ENCODE measurements around the gene COL24A1.

The COL24A1 gene

DNA sequence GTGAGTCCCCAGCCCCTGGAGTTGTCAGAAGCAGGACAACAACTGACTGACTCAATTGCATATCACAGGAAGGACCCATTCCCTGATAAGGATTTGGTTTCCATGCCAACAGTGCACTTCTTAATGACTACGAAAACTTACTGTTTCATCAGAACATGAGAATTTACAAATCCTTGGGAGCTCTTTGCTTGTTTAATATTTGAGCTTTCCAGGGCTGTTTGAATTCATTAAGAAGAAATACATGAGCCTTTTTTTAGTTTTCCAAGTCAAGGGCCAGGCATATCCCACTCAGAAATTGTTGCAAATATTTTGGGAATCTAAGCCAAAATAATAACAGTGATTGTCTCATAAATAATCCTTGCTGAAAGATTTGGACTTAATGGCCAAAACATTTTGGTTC is 27.2 kb upstream of the COL24A1 start:
- H2AK5ac ChIP-seq (ENCODE audit: low read length), result no peak overlapping the region
- no peak overlapping the region for H3K4ac ChIP-seq (ENCODE audit: low read depth, low read length)
- no peak overlapping the region for H3K18ac ChIP-seq (ENCODE audit: low read length)
- no peak overlapping the region for H3K27ac ChIP-seq (ENCODE audit: low read depth, low read length)
- H3K9ac ChIP-seq (ENCODE audit: low read length), result no peak overlapping the region
- H3K4me1 ChIP-seq (ENCODE audit: control insufficient read depth in 1 of 2, insufficient read depth in 2 of 2, low read length in 2 of 2), result no peaks in the 10 kb centered on the region
- no peak overlapping the region for H3K14ac ChIP-seq (ENCODE audit: low read length)
- no CpG with 5 or more reads among the region's 1 CpG for WGBS (ENCODE audit: extremely low coverage, insufficient coverage, insufficient read length)
- no peak overlapping the region for H3K23ac ChIP-seq (ENCODE audit: low read length)
- no peaks in the 10 kb centered on the region for H3K9me3 ChIP-seq (ENCODE audit: insufficient read depth, low read depth, low read length)
- no peak overlapping the region for H4K8ac ChIP-seq (ENCODE audit: low read depth, low read length)
- H3K36me3 ChIP-seq (ENCODE audit: control insufficient read depth in 1 of 2, insufficient read depth in 2 of 2, low read length in 2 of 2), result no peaks in the 10 kb centered on the region
- no peak overlapping the region for H2BK5ac ChIP-seq (ENCODE audit: low read depth, low read length, poor library complexity)
- H3K4me2 ChIP-seq (ENCODE audit: low read length), result no peak overlapping the region
- H3K27me3 ChIP-seq (ENCODE audit: insufficient read depth, low read length), result no peaks in the 10 kb centered on the region
- H3K4me3 ChIP-seq (ENCODE audit: low read depth, low read length), result no peak overlapping the region
- no peaks in the 10 kb centered on the region for H3K79me2 ChIP-seq (ENCODE audit: control insufficient read depth, insufficient read depth, low read length, poor library complexity)
- no peak for DNase-seq
- no peaks in the 10 kb centered on the region for H3K79me1 ChIP-seq (ENCODE audit: low read length)
- H2BK120ac ChIP-seq (ENCODE audit: insufficient read depth, low read length, poor library complexity), result no peak overlapping the region
- no peak overlapping the region for H4K91ac ChIP-seq (ENCODE audit: low read depth, low read length)
- no peak overlapping the region for H2AFZ ChIP-seq (ENCODE audit: insufficient read depth, low read length, poor library complexity)
- no peak overlapping the region for H2BK12ac ChIP-seq (ENCODE audit: low read length)
- no peak overlapping the region for H4K12ac ChIP-seq (ENCODE audit: low read depth, low read length)

DNA sequence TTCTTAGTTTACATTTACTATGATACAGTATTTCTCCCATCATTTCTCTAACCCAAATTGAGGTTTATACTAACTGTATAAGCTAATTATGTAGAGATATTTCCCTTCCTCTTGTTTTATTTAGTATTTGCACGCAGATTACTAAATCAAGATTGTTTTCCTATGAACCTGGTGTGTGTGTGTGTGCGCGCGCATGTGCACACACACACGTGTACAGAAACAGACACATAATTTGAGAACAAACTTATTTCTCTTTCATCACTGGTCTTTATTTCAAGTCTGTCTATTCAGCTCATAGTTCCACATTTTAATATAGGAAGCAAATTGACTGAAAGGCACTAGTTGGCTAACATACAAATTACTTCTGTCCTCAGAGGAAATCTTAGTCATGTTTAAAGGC is 19.7 kb upstream of the COL24A1 start:
- no peak overlapping the region for H3K4me3 ChIP-seq (ENCODE audit: low read depth, low read length)
- H3K27ac ChIP-seq (ENCODE audit: low read depth, low read length), result no peak overlapping the region
- H3K79me2 ChIP-seq (ENCODE audit: control insufficient read depth, insufficient read depth, low read length, poor library complexity), result no peaks in the 10 kb centered on the region
- H4K8ac ChIP-seq (ENCODE audit: low read depth, low read length), result no peak overlapping the region
- H3K18ac ChIP-seq (ENCODE audit: low read length), result no peak overlapping the region
- H3K9me3 ChIP-seq (ENCODE audit: insufficient read depth, low read depth, low read length), result no peaks in the 10 kb centered on the region
- no peak overlapping the region for H3K9ac ChIP-seq (ENCODE audit: low read length)
- no peaks in the 10 kb centered on the region for H3K36me3 ChIP-seq (ENCODE audit: control insufficient read depth in 1 of 2, insufficient read depth in 2 of 2, low read length in 2 of 2)
- no peak overlapping the region for H2BK120ac ChIP-seq (ENCODE audit: insufficient read depth, low read length, poor library complexity)
- WGBS (ENCODE audit: extremely low coverage, insufficient coverage, insufficient read length), result no CpG with 5 or more reads among the region's 5 CpGs
- H3K79me1 ChIP-seq (ENCODE audit: low read length), result no peaks in the 10 kb centered on the region
- no peak overlapping the region for H2BK5ac ChIP-seq (ENCODE audit: low read depth, low read length, poor library complexity)
- H3K4me2 ChIP-seq (ENCODE audit: low read length), result no peak overlapping the region
- H2AK5ac ChIP-seq (ENCODE audit: low read length), result no peak overlapping the region
- H2BK12ac ChIP-seq (ENCODE audit: low read length), result no peak overlapping the region
- H3K14ac ChIP-seq (ENCODE audit: low read length), result no peak overlapping the region
- H3K4me1 ChIP-seq (ENCODE audit: control insufficient read depth in 1 of 2, insufficient read depth in 2 of 2, low read length in 2 of 2), result no peaks in the 10 kb centered on the region
- H3K27me3 ChIP-seq (ENCODE audit: insufficient read depth, low read length), result no peaks in the 10 kb centered on the region
- H4K12ac ChIP-seq (ENCODE audit: low read depth, low read length), result no peak overlapping the region
- no peak overlapping the region for H3K4ac ChIP-seq (ENCODE audit: low read depth, low read length)
- no peak overlapping the region for H4K91ac ChIP-seq (ENCODE audit: low read depth, low read length)
- no peak overlapping the region for H3K23ac ChIP-seq (ENCODE audit: low read length)
- no peak overlapping the region for H2AFZ ChIP-seq (ENCODE audit: insufficient read depth, low read length, poor library complexity)
- DNase-seq, result no peak

DNA sequence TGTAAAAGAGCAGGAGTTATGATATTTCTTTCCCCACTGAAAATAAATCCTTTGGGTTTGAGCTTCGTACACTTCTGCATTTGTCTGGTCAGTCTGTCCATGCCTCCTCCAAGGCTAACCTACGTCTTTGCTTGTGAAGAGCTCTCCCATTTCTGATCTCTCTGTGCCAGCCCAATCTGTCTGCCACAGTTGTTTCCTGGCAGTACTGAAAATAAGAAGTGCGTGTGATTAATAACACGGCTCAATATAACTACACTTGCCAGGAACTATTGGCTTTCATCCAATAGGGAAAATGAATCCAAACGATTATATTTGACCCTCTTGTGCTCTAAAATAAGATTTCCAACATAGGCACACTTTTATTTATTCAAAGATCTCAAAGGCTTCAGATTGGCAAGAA is 19.2 kb upstream of the COL24A1 start:
- Histone ChIP-seq H3K9ac (ENCODE audit: low read length) (no peak overlapping the region), H3K4me3 (ENCODE audit: low read depth, low read length) (no peak overlapping the region), H4K12ac (ENCODE audit: low read depth, low read length) (no peak overlapping the region), H3K4ac (ENCODE audit: low read depth, low read length) (no peak overlapping the region), H2BK120ac (ENCODE audit: insufficient read depth, low read length, poor library complexity) (no peak overlapping the region), H2AFZ (ENCODE audit: insufficient read depth, low read length, poor library complexity) (no peak overlapping the region), H3K18ac (ENCODE audit: low read length) (no peak overlapping the region), H3K23ac (ENCODE audit: low read length) (no peak overlapping the region), H3K27ac (ENCODE audit: low read depth, low read length) (no peak overlapping the region), H3K9me3 (ENCODE audit: insufficient read depth, low read depth, low read length) (no peaks in the 10 kb centered on the region), H3K79me1 (ENCODE audit: low read length) (no peaks in the 10 kb centered on the region), H2BK12ac (ENCODE audit: low read length) (no peak overlapping the region), H2BK5ac (ENCODE audit: low read depth, low read length, poor library complexity) (no peak overlapping the region), H3K27me3 (ENCODE audit: insufficient read depth, low read length) (no peaks in the 10 kb centered on the region), H3K4me2 (ENCODE audit: low read length) (no peak overlapping the region), H4K91ac (ENCODE audit: low read depth, low read length) (no peak overlapping the region), H3K14ac (ENCODE audit: low read length) (no peak overlapping the region), H4K8ac (ENCODE audit: low read depth, low read length) (no peak overlapping the region), H3K36me3 (ENCODE audit: control insufficient read depth in 1 of 2, insufficient read depth in 2 of 2, low read length in 2 of 2) (no peaks in the 10 kb centered on the region), H3K4me1 (ENCODE audit: control insufficient read depth in 1 of 2, insufficient read depth in 2 of 2, low read length in 2 of 2) (no peaks in the 10 kb centered on the region), H2AK5ac (ENCODE audit: low read length) (no peak overlapping the region), H3K79me2 (ENCODE audit: control insufficient read depth, insufficient read depth, low read length, poor library complexity) (no peaks in the 10 kb centered on the region)
- no peak for DNase-seq
- WGBS (ENCODE audit: extremely low coverage, insufficient coverage, insufficient read length), result no CpG with 5 or more reads among the region's 5 CpGs

DNA sequence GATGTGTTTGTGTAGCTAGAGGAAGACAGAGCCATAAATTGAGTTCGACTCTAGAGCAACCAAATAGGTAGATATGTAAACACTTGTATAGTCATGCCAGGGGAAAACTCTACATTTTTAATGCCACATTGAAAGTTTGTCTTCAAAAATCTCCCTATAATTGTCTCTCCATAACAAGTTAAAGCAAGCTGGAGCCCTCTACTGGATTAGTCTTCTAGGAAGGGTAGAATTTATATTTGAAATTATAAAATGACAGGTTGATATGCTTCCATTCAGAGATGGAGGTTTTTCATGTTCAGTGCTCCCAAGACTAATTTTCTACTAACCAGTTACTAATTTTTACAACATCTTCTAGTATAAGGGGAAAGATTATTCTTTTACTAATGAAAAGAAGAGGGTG is 13.1 kb upstream of the COL24A1 start:
- H2AFZ ChIP-seq (ENCODE audit: insufficient read depth, low read length, poor library complexity), result no peak overlapping the region
- no peak overlapping the region for H3K4me2 ChIP-seq (ENCODE audit: low read length)
- no CpG with 5 or more reads among the region's 1 CpG for WGBS (ENCODE audit: extremely low coverage, insufficient coverage, insufficient read length)
- no peaks in the 10 kb centered on the region for H3K36me3 ChIP-seq (ENCODE audit: control insufficient read depth in 1 of 2, insufficient read depth in 2 of 2, low read length in 2 of 2)
- no peaks in the 10 kb centered on the region for H3K4me1 ChIP-seq (ENCODE audit: control insufficient read depth in 1 of 2, insufficient read depth in 2 of 2, low read length in 2 of 2)
- no peak for DNase-seq
- H3K79me2 ChIP-seq (ENCODE audit: control insufficient read depth, insufficient read depth, low read length, poor library complexity), result no peaks in the 10 kb centered on the region
- no peak overlapping the region for H3K18ac ChIP-seq (ENCODE audit: low read length)
- no peak overlapping the region for H2BK120ac ChIP-seq (ENCODE audit: insufficient read depth, low read length, poor library complexity)
- no peaks in the 10 kb centered on the region for H3K79me1 ChIP-seq (ENCODE audit: low read length)
- H2BK12ac ChIP-seq (ENCODE audit: low read length), result no peak overlapping the region
- no peak overlapping the region for H3K14ac ChIP-seq (ENCODE audit: low read length)
- no peak overlapping the region for H2BK5ac ChIP-seq (ENCODE audit: low read depth, low read length, poor library complexity)
- no peak overlapping the region for H3K23ac ChIP-seq (ENCODE audit: low read length)
- no peak overlapping the region for H4K12ac ChIP-seq (ENCODE audit: low read depth, low read length)
- no peak overlapping the region for H4K91ac ChIP-seq (ENCODE audit: low read depth, low read length)
- no peak overlapping the region for H3K4ac ChIP-seq (ENCODE audit: low read depth, low read length)
- H3K9me3 ChIP-seq (ENCODE audit: insufficient read depth, low read depth, low read length), result no peaks in the 10 kb centered on the region
- no peak overlapping the region for H3K27ac ChIP-seq (ENCODE audit: low read depth, low read length)
- no peak overlapping the region for H3K4me3 ChIP-seq (ENCODE audit: low read depth, low read length)
- H3K9ac ChIP-seq (ENCODE audit: low read length), result no peak overlapping the region
- H3K27me3 ChIP-seq (ENCODE audit: insufficient read depth, low read length), result no peaks in the 10 kb centered on the region
- H2AK5ac ChIP-seq (ENCODE audit: low read length), result no peak overlapping the region
- H4K8ac ChIP-seq (ENCODE audit: low read depth, low read length), result no peak overlapping the region
